IPS-11a (cell line): ENCODE data around the gene EMP3.
"Not testable (repeated sequence)": the region's sequence is repeated elsewhere in the genome, so short reads cannot be mapped to it uniquely, and the experiment has no call there.

Experiments
- H3K4me3 ChIP-seq: one replicate; pipeline ENCODE4 v1.5.1; 2013; ENCODE audit warnings: low read depth, low read length, control low read depth

The EMP3 gene

DNA sequence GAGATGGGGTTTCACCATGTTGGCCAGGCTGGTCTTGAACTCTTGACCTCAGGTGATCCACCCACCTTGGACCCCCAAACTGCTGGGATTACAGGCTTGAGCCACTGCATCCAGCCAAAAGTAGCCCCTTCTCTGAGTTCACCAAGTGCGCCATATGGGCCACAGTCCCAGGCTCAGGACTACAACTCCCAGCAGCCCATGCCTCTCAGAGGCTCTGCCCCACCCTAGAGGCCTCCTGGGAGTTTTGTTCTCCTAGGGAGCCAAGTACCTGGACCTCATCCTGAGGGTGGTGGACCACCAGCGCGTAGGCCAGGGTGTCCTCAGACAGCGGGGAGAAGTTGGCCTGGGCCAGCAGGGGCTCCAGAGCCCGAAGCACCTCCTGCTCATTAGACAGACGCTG is 19.5 kb downstream of the EMP3 start:
- H3K4me3 ChIP-seq: no peak overlapping the region

DNA sequence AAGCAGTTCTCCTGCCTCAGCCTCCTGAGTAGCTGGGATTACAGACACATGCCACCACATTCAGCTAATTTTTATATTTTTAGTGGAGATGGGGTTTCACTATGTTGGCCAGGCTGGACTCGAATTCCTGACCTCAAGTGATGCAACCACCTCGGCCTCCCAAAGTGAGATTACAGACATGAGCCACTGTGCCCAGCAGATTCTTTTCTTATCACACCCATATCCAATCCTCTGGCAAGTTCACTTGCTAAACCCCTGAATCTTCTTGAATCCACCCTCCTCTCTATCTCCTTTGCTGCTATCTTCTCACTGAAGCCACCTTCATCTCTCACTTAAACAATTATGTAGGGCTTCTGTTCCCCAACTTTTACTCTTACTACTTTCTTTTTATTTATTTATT is 20.8 kb downstream of the EMP3 start:
- no peak overlapping the region for H3K4me3 ChIP-seq

DNA sequence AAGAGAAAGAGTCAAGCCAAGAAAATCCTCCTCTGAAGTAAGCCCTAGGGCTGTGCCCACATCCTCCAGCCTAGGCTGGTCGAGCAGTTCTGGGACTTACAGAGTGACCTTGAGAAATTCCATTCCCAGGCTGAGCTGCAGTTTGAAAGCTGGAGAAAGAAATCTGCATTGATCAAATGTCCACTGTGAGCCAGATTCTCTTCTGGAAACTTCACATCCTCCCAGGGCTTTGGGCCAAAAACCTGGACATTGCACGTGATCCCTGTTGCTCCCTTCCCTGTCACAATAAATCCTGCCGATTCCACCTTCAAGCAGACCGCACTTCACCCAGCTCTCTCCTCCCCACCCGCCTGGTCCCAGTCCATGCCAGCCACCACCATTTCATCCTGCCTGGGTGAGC is 22.7 kb downstream of the EMP3 start:
- no peak overlapping the region for H3K4me3 ChIP-seq

DNA sequence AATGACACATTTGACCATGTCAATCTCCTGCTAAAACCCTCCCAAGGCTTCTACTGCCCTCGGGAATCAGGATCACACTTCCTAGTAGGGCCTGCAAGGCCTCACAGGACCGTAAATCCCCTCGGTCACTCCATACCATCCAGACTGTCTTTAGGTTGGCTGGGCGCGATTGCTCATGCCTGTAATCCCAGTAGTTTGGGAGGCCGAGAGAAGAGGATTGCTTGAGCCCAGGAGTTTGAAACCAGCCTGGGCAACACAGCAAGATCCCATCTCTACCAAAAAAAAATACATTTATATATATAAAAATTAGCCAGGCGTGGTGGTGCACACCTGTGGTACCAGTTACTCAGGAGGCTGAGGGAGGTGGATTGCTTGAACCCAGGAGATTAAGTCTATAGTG is 23.4 kb downstream of the EMP3 start:
- no peak overlapping the region for H3K4me3 ChIP-seq

DNA sequence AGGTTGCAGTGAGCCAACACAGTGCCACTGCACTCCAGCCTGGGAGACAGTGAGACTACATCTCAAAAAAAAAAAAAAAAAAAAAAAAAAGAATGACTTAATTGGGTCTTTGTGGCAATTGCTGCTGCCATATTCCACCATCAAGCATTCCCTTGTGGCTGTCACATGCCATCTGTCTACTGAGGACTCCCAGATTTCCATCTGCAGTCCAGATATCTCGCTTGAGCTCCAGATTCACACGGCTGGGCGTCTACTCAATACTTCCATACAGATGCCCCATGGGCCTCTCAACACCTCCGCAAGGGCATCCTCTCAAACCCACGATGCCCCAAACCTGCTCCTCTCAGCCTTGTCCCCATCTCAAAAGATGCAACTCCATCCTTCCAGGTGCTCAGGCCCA is 25.5 kb downstream of the EMP3 start:
- H3K4me3 ChIP-seq: no peak overlapping the region

DNA sequence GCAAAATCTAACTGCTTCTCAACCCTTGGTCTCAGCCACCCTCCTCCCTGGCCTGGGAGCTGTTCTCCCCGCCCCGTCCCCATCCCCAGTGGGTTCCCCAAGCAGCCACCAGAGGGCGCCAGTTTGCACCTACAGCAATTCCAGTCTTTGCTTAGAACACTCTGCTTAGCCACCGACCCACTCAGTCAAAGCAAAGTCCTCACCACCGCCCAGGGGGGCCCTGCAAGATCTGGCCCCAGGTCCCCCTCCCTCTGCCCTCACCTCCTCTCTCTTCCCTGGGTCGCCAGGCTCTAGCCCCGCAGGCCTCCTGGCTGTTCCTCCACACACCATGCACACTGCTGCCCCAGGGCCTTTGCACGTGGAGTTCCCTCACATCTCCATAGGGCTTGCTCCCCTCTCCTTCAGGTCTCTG is 26.0 kb downstream of the EMP3 start:
- H3K4me3 ChIP-seq: no peak overlapping the region

DNA sequence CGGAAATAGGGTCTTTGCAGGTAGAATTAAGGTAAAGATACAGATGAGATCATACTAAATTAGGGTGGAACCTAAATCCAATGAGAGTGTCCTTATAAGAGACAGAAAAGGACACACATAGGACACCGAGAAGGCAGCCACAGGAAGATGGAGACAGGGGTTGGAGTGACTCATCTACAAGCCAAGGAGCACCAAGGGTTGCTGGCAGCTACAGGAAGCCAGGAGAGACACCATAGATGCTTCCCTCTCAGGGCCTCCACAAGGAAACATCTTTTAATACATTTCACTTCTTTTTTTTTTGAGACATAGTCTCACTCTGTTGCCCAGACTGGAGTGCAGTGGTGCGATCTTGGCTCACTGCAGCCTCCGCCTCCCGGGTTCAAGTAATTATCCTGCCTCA is 28.3 kb downstream of the EMP3 start:
- H3K4me3 ChIP-seq: no peak overlapping the region

DNA sequence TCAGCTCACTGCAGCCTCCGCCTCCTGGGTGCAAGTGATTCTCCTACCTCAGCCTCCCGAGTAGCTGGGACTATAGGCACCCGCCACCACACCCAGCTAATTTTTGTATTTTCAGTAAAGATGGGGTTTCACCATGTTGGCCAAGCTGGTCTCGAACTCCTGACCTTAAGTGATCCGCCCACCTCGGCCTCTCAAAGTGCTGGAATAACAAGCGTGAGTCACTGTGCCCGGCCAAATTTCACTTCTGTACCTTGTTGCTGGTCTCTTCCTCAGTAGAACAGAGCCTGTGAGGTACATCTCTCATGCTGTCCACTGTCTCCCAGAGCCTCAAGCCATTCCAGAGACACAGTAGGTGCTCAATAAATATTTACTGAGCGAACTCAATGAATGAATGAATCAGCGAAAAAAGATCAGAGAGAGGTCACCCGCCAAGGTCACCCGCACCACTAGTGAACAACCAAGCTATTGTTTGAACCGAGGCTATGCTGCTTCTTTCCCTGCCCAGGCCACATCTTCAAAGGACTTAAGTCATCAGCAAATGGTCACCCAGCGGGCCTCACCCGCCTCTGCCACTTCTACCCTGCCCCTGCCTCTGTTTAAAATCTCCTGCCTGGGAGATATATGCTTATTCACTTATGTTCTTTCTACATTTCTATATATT is 29.1 kb downstream of the EMP3 start:
- no peak overlapping the region for H3K4me3 ChIP-seq

DNA sequence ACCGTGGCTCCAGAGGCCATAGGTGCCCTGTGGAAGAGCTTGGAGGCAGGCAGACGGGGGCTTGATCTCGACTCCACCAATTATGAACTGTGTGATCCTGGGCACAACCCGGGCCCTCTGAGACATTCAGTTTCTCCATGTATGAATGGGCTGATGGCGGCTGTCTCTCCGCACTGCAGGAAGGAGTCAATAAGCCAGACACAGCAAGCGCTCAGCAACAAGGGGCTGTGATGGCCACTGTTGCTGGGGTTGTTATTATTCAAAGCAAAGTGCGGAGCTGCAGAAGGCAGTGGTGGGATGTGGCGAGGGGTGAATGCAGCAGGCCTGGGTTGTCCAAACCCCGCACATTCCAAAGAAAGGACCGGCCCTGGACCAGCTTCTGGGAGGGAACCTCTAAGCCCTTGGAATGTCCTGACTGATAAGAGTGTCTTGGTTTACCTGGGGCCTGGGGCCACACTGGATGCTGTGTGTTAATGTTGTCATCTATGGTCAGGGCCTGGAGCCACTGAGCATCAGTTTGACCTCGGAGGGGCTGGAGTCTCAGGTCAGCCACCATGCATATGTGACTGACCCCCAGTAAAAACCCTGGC is 30.1 kb downstream of the EMP3 start:
- H3K4me3 ChIP-seq: no peak overlapping the region

DNA sequence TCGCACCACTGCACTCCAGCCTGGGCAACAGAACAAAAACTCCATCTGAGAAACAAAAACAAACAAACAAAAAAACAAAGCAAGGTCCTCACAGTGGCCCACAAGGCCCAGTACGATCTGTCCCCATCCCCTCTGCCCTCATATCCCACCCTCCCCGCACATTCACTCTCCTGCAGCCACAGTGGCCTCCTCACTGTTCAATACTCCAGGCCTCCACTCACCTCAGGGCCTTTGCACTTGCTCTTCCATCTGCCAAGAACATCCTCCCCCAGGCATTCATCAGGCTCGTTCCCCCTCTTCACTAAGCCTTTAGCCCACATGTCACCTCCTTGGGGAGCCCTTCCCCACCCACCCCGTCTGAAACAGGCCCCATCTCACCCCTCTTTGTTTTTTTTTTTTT is 33.8 kb downstream of the EMP3 start:
- H3K4me3 ChIP-seq: no peak overlapping the region

DNA sequence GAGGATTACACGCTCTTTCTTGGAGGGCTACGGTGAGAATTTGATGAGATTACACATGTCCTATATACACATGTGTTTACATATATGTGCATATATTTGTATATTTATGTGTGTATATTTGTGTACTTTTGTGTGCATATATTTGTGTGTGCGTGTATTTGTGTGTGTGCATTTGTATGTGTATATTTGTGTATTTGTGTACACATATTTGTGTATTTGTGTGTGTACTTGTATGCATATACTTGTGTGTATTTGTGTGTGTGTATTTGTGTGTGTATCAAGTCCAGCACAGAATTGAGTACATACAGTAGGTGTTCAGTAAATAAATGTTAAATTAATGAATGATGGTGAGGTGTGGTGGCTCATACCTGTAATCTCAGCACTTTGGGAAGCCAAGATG is 36.6 kb downstream of the EMP3 start:
- H3K4me3 ChIP-seq: no peak overlapping the region

DNA sequence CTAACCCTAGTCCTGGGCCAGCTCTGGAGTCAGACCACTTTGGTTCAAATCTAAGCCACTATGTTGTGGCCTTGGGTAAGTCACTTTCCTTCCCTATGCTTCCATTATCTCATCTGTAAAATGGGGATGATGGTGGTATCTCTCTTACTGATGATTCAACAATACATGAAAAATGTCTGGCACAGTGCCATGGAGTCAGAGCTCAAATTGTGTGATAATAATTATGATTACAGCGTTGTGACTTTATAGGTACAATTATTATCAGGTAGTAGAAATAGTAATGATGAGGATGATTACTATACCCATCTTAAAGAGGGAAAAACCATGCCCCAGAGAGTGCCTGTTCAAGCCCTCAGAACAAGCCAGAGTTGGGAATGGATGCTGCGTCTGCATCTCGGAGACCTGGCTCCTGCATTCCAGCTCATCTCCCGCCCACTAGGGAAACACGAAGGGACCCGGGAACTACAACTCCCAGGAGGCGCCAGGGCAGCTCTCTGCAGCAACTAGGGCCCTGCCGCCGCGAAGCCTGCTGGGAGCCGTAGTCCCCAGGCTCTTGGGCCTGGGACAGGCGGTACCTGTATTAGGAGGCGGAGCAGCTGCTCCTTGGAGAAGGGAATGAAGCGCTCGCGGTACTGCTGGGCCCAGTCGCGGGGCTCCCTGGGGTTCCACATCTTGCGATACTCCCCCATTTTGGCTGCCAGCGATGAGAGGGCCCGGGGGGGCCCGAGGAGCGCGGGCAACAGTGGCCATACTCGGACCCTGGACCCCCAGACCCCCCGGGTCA is 37.6 kb downstream of the EMP3 start:
- peak overlapping the region; percentile 67 for H3K4me3 ChIP-seq

DNA sequence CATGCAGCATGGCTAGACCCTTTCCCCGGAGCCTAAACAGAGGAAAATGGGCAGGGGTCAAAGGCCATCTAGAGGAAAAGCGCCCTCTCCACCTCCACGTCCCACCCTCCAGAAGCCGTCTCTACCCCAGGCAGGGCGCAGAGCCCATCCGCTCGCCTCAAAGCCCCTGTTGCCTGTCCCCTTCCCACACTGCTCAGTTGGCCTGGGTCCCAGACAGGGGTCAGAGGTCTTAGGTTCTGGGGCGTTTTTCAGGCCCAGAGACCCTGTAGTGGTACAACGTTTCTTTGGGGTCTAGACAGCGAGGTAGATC is 38.1 kb downstream of the EMP3 start:
- H3K4me3 ChIP-seq: peak overlapping the region; percentile 67

DNA sequence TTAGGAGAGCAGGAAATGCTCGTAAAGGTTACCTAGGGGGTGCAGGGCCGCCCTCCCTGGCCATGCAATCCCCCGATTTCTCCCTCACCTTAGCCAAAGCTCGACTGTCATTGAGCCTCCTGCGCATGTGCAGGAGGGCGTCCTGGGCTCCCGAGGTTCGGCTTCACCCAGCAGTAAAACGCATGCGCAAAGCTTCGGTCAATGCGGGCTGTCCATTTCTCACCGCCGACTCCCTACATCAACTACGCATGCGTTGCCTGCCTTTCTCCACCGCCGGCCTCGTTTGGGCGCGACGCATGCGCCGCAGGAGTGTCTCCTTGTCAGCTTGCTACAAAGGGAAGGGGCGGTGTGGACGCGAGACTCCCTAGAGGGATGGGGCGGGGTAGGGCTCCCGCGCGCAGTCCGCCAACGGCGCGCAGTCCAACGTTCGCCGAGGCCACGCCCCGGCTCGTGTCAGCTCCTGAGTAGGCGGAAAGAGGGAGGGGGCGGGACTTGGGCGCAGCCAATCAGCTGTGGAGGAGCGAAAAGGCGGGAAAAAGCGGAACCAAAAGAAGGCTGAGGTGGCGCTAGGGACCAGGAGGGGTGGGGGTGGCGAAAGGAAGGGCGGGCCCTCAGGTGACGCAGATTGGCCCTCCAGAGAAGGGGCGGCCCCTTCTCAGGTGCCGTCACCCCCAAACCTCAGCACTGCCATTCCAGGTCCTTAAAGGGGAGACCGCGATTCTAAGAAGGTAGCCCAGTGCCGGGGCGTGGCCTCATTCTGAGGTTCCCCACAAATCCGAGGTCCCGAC is 38.7 kb downstream of the EMP3 start, which contains the start of the genes SYNGR4 and TMEM143:
Gene SYNGR4 (plus strand): TSS at position 558 of the 788 bp plus-strand sequence. CDS start 1,476 bp downstream, outside the sequence.
Gene TMEM143 (minus strand): TSS at position 131 of the 788 bp plus-strand sequence. CDS start 20 bp downstream, at position 111.
- peak within 1 kb of the TSS; percentile 67 for H3K4me3 ChIP-seq

DNA sequence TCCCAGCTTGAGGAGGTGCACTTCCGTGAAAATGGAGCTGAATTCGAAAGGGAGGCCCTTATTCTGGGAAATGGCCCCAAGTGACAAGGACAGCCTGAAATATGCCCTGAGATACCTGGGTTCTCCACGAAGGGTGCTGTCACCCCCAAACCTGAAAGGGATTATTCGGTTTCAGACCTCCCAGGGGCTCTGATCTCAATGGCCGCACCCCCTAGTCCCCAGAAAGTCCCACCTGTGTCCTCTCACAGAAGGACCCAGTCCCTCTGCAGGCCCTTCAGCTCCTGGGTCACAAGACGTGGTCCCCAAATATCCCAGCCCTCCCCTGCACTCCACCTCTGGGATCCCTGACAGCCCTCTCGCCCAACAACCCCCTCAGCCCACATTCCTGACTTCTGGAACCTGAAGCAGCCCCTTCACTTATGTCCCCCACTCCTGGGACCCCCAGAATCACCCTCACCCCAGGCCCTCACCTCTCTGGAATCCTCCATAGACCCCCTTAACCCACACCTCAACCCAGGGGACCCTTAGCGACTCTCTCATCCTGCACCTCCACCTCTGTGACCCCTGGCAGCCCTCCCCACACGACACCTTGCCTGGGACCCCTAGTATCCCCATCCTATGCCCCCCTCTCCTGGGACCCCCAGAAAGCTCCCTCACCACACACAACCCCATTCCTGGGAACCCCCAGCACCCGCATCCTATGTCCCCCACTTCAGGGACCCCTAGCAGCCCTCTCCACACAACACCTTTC is 39.4 kb downstream of the EMP3 start:
- H3K4me3 ChIP-seq: peak overlapping the region; percentile 14

DNA sequence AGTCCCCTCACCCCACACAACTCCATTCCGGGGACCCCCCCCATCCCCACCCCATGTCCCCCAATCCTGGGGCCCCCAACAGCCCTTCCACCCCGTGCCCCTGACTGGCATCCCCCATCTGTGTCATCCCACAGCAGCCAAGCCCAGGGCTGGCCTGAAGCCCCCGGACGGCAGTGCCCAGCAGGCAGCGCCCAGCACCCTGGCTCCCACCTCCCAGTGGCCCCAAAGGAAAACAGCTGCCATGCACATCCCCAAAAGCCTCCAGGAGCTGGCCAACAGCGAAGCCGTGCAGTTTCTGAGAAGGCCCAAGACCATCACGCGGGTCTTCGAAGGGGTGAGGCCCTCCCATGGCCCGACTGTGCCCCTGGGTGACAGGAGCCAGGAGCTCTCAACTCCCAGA is 40.2 kb downstream of the EMP3 start:
- H3K4me3 ChIP-seq: no peak overlapping the region

DNA sequence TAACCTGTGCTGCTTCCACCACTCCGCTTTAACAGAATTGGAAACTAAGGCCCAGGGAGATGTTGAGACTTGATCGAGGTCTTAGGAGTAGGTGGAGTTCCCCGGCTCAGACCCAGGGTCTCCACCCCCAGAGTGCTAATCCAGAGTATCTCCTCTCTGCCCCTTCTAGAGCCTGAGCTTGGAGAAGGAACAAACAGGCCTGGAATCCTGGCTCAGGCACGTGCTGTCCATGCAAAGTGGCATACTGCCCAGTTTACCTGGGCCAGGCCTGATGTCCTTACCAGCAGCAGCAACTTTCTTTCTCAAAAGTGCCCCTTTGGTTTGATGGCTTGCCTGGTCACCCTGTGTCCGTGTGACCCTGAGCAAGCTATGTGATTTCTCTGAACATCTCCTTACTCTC is 42.5 kb downstream of the EMP3 start:
- H3K4me3 ChIP-seq: no peak overlapping the region

DNA sequence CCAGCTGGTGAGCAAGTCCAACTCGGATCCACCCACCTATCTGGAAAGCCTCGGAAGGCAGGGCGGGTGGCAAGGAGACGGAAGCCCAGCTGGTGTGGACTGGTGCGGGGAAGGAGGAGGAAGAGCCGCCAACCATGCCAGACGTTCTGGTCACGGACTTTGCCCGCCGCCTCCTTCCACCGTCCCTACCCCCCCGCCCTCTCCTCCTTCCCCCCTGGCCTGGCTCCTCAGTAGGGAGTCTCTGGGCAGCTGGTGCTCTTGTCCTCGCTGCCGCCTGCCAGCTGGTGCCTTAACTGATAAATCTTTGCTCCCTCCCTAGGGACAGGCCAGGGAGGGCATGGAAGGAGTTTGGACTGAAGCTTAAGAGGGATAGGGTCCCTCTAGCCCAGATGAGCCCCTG is 43.6 kb downstream of the EMP3 start:
- no peak overlapping the region for H3K4me3 ChIP-seq

DNA sequence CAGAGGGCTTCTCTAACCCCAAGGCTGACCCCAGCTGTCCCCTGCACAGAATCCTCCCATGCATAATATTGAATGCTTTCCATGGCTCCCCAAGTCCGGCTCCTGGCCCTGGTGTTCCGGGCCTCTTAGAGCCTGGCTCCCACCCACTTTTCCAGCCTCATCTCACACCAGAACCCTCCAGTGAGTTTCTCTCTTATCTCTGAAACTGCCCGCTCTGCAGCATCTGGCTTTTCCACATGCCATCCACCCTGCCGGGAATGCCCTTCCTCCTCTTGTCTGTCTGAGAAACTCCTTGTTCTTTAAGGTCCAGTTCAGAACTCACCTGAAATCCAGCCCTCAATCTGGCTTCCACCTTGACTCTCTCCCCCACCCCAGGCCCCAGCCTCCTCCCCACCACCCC is 45.6 kb downstream of the EMP3 start:
- H3K4me3 ChIP-seq: no peak overlapping the region

DNA sequence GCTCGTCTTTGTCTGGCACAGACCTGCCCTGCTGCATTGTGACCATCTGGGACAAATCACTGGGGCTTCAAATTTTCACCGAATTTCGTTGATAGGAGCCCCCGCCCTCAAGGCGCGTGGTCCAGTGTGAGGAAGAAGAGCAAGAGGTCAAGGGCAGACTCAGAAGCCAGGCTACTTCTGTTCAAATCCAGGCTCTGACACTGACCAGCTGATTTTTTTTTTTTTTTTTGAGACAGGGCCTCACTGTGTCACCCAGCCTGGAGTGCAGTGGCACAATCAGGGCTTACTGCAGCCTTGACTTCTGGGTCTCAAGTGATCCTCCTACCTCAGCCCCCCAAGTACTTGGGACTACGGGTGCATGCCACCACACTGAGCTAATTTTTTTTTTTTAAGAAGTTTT is 46.0 kb downstream of the EMP3 start:
- H3K4me3 ChIP-seq: no peak overlapping the region

DNA sequence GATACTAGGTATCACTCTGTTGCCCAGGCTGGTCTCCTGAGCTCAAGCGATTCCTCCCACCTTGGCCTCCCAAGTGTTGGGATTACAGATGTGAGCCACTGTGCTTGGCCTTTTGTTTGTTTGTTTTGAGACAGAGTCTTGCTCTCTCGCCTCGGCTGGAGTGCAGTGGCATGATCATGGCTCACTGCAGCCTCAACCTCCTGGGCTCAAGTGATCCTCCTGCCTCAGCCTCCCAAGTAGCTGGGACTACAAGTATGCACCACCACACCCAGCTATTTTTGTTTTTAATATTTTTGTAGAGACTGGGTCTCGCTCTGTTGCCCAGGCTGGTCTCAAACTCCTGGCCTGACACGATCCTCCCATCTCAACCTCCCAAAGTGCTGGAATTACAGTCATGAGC is 46.4 kb downstream of the EMP3 start:
- H3K4me3 ChIP-seq: not testable (repeated sequence)
